ENCODE results near the gene MGRN1.

MGRN1 gene

GRCh38 chr16:4612474-4612931, 12.1 kb upstream of the MGRN1 start:
- Histone ChIP-seq H3K27ac (replicated peaks) (peak overlapping the region; percentile 88), H3K4me3 (replicated peaks; ENCODE audit: insufficient read depth, low read length) (peak overlapping the region; percentile 95), H3K27me3 (ENCODE audit: insufficient read depth, poor library complexity, severe bottlenecking) (no peaks in the 10 kb centered on the region)
- TF ChIP-seq GABPA (IDR thresholded peaks at IDR 0.05; ENCODE audit: low read depth) (no peak), REST (IDR thresholded peaks at IDR 0.05; ENCODE audit: insufficient replicate concordance, low read depth) (no peak), POLR2AphosphoS5 (IDR thresholded peaks at IDR 0.05; ENCODE audit: low read depth) (no peak), SPI1 (IDR thresholded peaks at IDR 0.05; ENCODE audit: borderline replicate concordance, low read depth) (no peak), CTCF (IDR thresholded peaks at IDR 0.05; ENCODE audit: insufficient read depth, low read length) (no peak)
- DNase-seq (ENCODE audit: low read depth in 1 of 2, low spot score in 1 of 2): peak in 1 of 2 experiments; percentile 29

GRCh38 chr16:4612977-4613635, 11.5 kb upstream of the MGRN1 start:
- peak overlapping the region; percentile 95 for H3K4me3 ChIP-seq (replicated peaks; ENCODE audit: insufficient read depth, low read length)
- TF ChIP-seq GABPA (IDR thresholded peaks at IDR 0.05; ENCODE audit: low read depth) (no peak), POLR2AphosphoS5 (IDR thresholded peaks at IDR 0.05; ENCODE audit: low read depth) (0 out of 2 replicates have a peak, but pooled peaks have one; percentile 23), SPI1 (IDR thresholded peaks at IDR 0.05; ENCODE audit: borderline replicate concordance, low read depth) (no peak)
- H3K27ac ChIP-seq (replicated peaks): peak overlapping the region; percentile 88
- H3K27me3 ChIP-seq (ENCODE audit: insufficient read depth, poor library complexity, severe bottlenecking): no peaks in the 10 kb centered on the region
- peak; percentile 56 to 76 for DNase-seq (ENCODE audit: low read depth in 1 of 2, low spot score in 1 of 2)

GRCh38 chr16:4613636-4614570, 10.7 kb upstream of the MGRN1 start:
- no peaks in the 10 kb centered on the region for H3K27me3 ChIP-seq (ENCODE audit: insufficient read depth, poor library complexity, severe bottlenecking)
- peak overlapping the region; percentile 95 for H3K4me3 ChIP-seq (replicated peaks; ENCODE audit: insufficient read depth, low read length)
- DNase-seq (ENCODE audit: low read depth in 1 of 2, low spot score in 1 of 2): peak; percentile 39 to 72
- peak overlapping the region; percentile 88 for H3K27ac ChIP-seq (replicated peaks)
- TF ChIP-seq CTCF (IDR thresholded peaks at IDR 0.05; ENCODE audit: insufficient read depth, low read length) (no peak), GABPA (IDR thresholded peaks at IDR 0.05; ENCODE audit: low read depth) (no peak), REST (IDR thresholded peaks at IDR 0.05; ENCODE audit: insufficient replicate concordance, low read depth) (no peak), SPI1 (IDR thresholded peaks at IDR 0.05; ENCODE audit: borderline replicate concordance, low read depth) (no peak), POLR2AphosphoS5 (IDR thresholded peaks at IDR 0.05; ENCODE audit: low read depth) (0 out of 2 replicates have a peak, but pooled peaks have one; percentile 12)
